MM.1S (cell line): Measurements from ENCODE around the gene SPATA12.

Experiments
- DNase-seq: peaks from one replicate; pipeline ENCODE4 v3.0.0-alpha.2; 2015
- H2AFZ ChIP-seq: fragments of 300-600 bp; sonication (generic); 2 replicates; pipeline ENCODE4 v1.6.0; 2016; ENCODE audit warnings: antibody characterized with exemption, low read length
- H3F3A ChIP-seq: fragments of 300-600 bp; sonication (generic); 2 replicates; pipeline ENCODE4 v1.6.1; 2016; ENCODE audit warnings: mild to moderate bottlenecking, antibody characterized with exemption, low read length, moderate library complexity, mixed read lengths; ENCODE audit not compliant: insufficient read depth
- H3K27ac ChIP-seq: fragments of 300-600 bp; sonication (generic); 2 replicates; pipeline ENCODE4 v1.5.1; 2016; ENCODE audit warnings: mild to moderate bottlenecking, low read length
- H3K27me3 ChIP-seq: fragments of 300-600 bp; sonication (generic); replicated peaks from 2 replicates; pipeline ENCODE4 v1.6.0; 2016; ENCODE audit warnings: low read length; ENCODE audit not compliant: insufficient read depth
- H3K36me3 ChIP-seq: fragments of 300-600 bp; sonication (generic); replicated peaks from 2 replicates; pipeline ENCODE4 v1.6.1; 2016; ENCODE audit warnings: mild to moderate bottlenecking, low read length, mixed read lengths; ENCODE audit not compliant: insufficient read depth
- H3K4me1 ChIP-seq: fragments of 300-600 bp; sonication (generic); 2 replicates; pipeline ENCODE4 v1.6.1; 2016; ENCODE audit warnings: low read length, mixed read lengths
- H3K4me2 ChIP-seq: fragments of 300-600 bp; sonication (generic); 2 replicates; pipeline ENCODE4 v1.6.0; 2016; ENCODE audit warnings: low read depth, low read length
- H3K4me3 ChIP-seq: fragments of 300-600 bp; sonication (generic); 2 replicates; pipeline ENCODE4 v1.5.1; 2016; ENCODE audit warnings: low read length, mixed read lengths
- H3K79me2 ChIP-seq: fragments of 300-600 bp; sonication (generic); 2 replicates; pipeline ENCODE4 v1.6.1; 2016; ENCODE audit warnings: mixed run types, low read length, mixed read lengths
- H3K9ac ChIP-seq: fragments of 300-600 bp; sonication (generic); 2 replicates; pipeline ENCODE4 v1.6.1; 2016; ENCODE audit warnings: low read length, mixed read lengths
- H3K9me2 ChIP-seq: fragments of 300-600 bp; sonication (generic); replicated peaks from 2 replicates; pipeline ENCODE4 v1.6.1; 2016; ENCODE audit warnings: mild to moderate bottlenecking, low read length, mixed read lengths; ENCODE audit not compliant: insufficient read depth
- H3K9me3 ChIP-seq: fragments of 300-600 bp; sonication (generic); replicated peaks from 2 replicates; pipeline ENCODE4 v1.6.1; 2016; ENCODE audit warnings: mild to moderate bottlenecking, low read length, mixed read lengths; ENCODE audit not compliant: insufficient read depth
- H4K20me1 ChIP-seq: fragments of 300-600 bp; sonication (generic); 2 replicates; pipeline ENCODE4 v1.6.1; 2016; ENCODE audit warnings: mild to moderate bottlenecking, low read length, moderate library complexity, mixed read lengths; ENCODE audit not compliant: insufficient read depth
- EZH2 ChIP-seq: fragments of 300-600 bp; sonication (generic); optimal IDR thresholded peaks from 2 replicates; pipeline ENCODE3; 2017; ENCODE audit warnings: low read depth, mild to moderate bottlenecking, antibody characterized with exemption, low read length, mixed read lengths
- EZH2phosphoT487 ChIP-seq: fragments of 300-600 bp; sonication (generic); IDR thresholded peaks from 2 replicates; pipeline ENCODE4 v1.6.1; 2018; ENCODE audit warnings: antibody characterized with exemption, low read length
- TF ChIP-seq, protein P1 (sequence below): fragments of 300-600 bp; sonication (generic); IDR thresholded peaks from 2 replicates; pipeline ENCODE4 v1.5.1; 2016; ENCODE audit warnings: antibody characterized with exemption, low read length, mixed read lengths

SPATA12 gene, protein sequence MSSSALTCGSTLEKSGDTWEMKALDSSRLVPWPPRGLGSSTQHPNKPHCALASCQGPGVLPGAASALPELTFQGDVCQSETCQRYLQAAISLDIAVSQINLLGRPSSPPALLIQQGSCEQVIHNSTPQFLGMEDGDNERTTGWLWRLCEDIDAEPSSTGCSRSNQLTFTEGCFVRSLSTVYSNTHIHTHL

DNA sequence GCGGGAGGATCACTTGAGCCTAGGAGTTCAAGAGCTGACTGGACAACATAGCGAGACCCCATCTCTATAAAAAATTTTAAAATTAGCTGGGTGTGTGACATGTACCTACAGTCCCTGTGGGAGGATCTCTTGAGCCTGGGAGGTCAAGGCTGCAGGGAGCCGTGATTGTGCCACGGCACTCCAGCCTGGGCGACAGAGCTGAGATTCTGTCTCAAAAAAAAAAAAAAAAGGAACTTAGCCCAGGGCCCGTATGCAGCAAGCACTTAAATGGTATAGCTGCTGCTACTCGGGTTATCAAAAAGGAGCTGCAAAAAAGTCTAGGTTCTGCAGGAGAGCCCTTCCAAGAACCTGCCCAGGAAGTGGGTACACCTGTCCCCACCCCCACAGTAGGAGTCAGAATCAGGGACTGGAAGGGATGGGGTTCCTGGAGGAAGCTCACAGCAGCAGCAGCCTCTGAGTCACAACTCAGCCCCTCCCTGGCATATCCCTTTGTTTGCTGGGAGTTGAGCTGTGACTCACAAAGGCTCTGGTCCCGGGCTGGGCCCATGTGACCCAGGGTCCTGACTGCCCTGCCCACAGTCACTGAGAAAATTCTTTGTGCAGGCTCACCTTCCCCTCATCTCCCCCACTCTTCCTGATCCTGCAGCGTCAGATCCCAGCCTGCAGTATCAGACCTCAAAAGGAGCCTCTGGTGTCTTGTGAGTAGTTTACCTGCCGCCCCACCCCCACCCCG, at the start of gene SPATA12:
Gene SPATA12, plus strand, starts transcription at position 576 of the 733 bp plus-strand sequence. CDS start 13,031 bp downstream, outside the sequence.
- no peak within 1 kb of the TSS for H3K27ac ChIP-seq
- no peak for DNase-seq
- no peak within 1 kb of the TSS for H3K9ac ChIP-seq
- TF ChIP-seq EZH2 (no peak), EZH2phosphoT487 (no peak)
- TF ChIP-seq, protein P1, sequence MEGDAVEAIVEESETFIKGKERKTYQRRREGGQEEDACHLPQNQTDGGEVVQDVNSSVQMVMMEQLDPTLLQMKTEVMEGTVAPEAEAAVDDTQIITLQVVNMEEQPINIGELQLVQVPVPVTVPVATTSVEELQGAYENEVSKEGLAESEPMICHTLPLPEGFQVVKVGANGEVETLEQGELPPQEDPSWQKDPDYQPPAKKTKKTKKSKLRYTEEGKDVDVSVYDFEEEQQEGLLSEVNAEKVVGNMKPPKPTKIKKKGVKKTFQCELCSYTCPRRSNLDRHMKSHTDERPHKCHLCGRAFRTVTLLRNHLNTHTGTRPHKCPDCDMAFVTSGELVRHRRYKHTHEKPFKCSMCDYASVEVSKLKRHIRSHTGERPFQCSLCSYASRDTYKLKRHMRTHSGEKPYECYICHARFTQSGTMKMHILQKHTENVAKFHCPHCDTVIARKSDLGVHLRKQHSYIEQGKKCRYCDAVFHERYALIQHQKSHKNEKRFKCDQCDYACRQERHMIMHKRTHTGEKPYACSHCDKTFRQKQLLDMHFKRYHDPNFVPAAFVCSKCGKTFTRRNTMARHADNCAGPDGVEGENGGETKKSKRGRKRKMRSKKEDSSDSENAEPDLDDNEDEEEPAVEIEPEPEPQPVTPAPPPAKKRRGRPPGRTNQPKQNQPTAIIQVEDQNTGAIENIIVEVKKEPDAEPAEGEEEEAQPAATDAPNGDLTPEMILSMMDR: no peak
- no peak within 1 kb of the TSS for H3K4me3 ChIP-seq
- H3F3A ChIP-seq: no peaks in the 10 kb centered on the region
- H3K79me2 ChIP-seq: no peaks in the 10 kb centered on the region
- no peaks in the 10 kb centered on the region for H3K4me1 ChIP-seq
- H3K36me3 ChIP-seq: no peaks in the 10 kb centered on the region
- H3K9me3 ChIP-seq: no peaks in the 10 kb centered on the region
- no peaks in the 10 kb centered on the region for H3K27me3 ChIP-seq
- H3K4me2 ChIP-seq: no peak within 1 kb of the TSS
- no peak within 1 kb of the TSS for H2AFZ ChIP-seq
- H4K20me1 ChIP-seq: no peaks in the 10 kb centered on the region
- no peaks in the 10 kb centered on the region for H3K9me2 ChIP-seq

DNA sequence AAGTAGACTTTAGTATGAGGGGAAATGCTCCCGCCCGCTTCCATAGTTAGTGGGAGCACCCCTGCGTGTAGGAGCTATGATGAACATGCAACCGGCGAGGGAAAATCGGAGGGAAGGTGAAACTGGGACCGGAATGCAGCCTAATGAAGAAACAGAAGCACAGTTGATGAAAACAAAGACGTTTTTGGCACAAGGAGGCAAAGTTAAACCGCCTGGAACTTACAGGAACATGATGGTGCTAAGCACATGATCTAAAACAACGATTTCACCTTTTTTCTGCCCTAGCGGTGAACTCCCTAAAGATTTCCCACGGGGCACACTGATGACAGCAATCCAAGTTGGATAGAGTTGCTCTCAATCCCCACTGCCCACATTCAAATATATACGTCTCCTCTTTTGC, 49.4 kb upstream of the SPATA12 start:
- Histone ChIP-seq H3K36me3 (no peaks in the 10 kb centered on the region), H4K20me1 (no peaks in the 10 kb centered on the region), H3F3A (no peaks in the 10 kb centered on the region), H3K79me2 (no peaks in the 10 kb centered on the region), H3K9ac (no peak overlapping the region), H3K4me1 (no peaks in the 10 kb centered on the region), H3K9me2 (no peaks in the 10 kb centered on the region), H2AFZ (no peak overlapping the region), H3K27ac (no peak overlapping the region), H3K9me3 (no peaks in the 10 kb centered on the region), H3K27me3 (no peaks in the 10 kb centered on the region), H3K4me3 (no peak overlapping the region), H3K4me2 (no peak overlapping the region)
- TF ChIP-seq, protein P1: no peak
- TF ChIP-seq EZH2 (no peak), EZH2phosphoT487 (no peak)
- no peak for DNase-seq

DNA sequence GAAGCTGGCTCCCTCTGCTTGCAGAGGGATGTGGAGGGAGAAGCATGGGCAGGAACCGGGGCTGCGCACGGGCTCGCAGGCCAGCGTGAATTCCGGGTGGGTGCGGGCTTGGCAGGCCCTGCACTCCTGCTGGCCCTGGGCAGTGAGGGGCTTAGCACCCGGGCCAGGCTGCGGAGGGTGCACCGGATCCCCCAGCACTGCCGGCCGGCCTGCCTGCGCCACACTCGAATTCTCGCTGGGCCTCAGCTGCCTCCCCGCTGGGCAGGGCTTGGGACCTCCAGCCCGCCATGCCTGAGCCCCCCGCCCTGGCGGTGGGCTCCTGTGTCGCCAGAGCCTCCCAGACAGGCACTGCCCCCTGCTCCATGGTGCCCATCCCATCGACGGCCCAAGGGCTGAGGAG, 47.6 kb upstream of the SPATA12 start:
- H3K4me2 ChIP-seq: no peak overlapping the region
- TF ChIP-seq, protein P1: no peak
- TF ChIP-seq EZH2phosphoT487 (no peak), EZH2 (no peak)
- no peaks in the 10 kb centered on the region for H3K27me3 ChIP-seq
- no peak overlapping the region for H3K4me3 ChIP-seq
- no peak for DNase-seq
- no peaks in the 10 kb centered on the region for H3F3A ChIP-seq
- H3K27ac ChIP-seq: no peak overlapping the region
- H4K20me1 ChIP-seq: no peaks in the 10 kb centered on the region
- no peaks in the 10 kb centered on the region for H3K79me2 ChIP-seq
- H3K9me2 ChIP-seq: no peaks in the 10 kb centered on the region
- no peaks in the 10 kb centered on the region for H3K4me1 ChIP-seq
- no peak overlapping the region for H2AFZ ChIP-seq
- H3K9me3 ChIP-seq: no peaks in the 10 kb centered on the region
- no peak overlapping the region for H3K9ac ChIP-seq
- H3K36me3 ChIP-seq: no peaks in the 10 kb centered on the region
